Kidney (tissue), 14 donors: ENCODE data around the gene C1orf21. TPM values are rescaled to one million over a fixed set of nuclear protein-coding genes. Genes with fewer than 3 reads are reported as not detected.

Experiments used
- DNase-seq, 5 donors: peaks; one replicate each; pipeline ENCODE4 v3.0.0-alpha.2; 2013 to 2020
- FAIRE-seq: peaks from 2 replicates; lab custom pipeline; 2012; peaks lifted over from hg19 to GRCh38; lab: Jason Lieb, UNC
- H3K27ac ChIP-seq, 2 donors: one replicate each; pipeline ENCODE4 v1.7.0; 2013; ENCODE audit warnings: low read depth in 2 of 2, low read length in 2 of 2, inconsistent platforms in 1 of 2
- H3K27me3 ChIP-seq: one replicate; pipeline ENCODE4 v1.7.1; 2013; ENCODE audit warnings: low read length, inconsistent platforms; ENCODE audit not compliant: control insufficient read depth, insufficient read depth
- H3K36me3 ChIP-seq, 3 donors: one replicate each; pipeline versions ENCODE4 v1.7.0 to v1.7.1; 2013; ENCODE audit warnings: low read length in 3 of 3, control low read depth in 1 of 3, inconsistent platforms in 1 of 3; ENCODE audit not compliant: insufficient read depth in 3 of 3, control insufficient read depth in 2 of 3
- H3K4me1 ChIP-seq, 3 donors: one replicate each; pipeline versions ENCODE4 v1.7.0 to v1.7.1; 2013; ENCODE audit warnings: low read length in 3 of 3, inconsistent platforms in 1 of 3, low read depth in 1 of 3; ENCODE audit not compliant: control insufficient read depth in 2 of 3, insufficient read depth in 2 of 3
- H3K4me3 ChIP-seq, 3 donors: one replicate each; pipeline versions ENCODE4 v1.7.0 to v1.8.1; 2013; ENCODE audit warnings: low read length in 3 of 3, control low read depth in 1 of 3, inconsistent platforms in 1 of 3
- H3K9ac ChIP-seq, 3 donors: one replicate each; pipeline versions ENCODE4 v1.7.0 to v1.7.1; 2013; ENCODE audit warnings: low read length in 3 of 3, control low read depth in 1 of 3, inconsistent platforms in 1 of 3
- H3K9me3 ChIP-seq, 3 donors: one replicate each; pipeline versions ENCODE4 v1.7.0 to v1.7.1; 2013; ENCODE audit warnings: low read length in 3 of 3, control low read depth in 1 of 3, inconsistent platforms in 1 of 3; ENCODE audit not compliant: control insufficient read depth in 2 of 3, insufficient read depth in 1 of 3
- CTCF ChIP-seq: IDR thresholded peaks from 3 replicates; pipeline ENCODE4 v1.5.1; 2012; ENCODE audit warnings: mild to moderate bottlenecking, moderate library complexity, borderline replicate concordance; ENCODE audit not compliant: insufficient read depth; ENCODE audit errors: extremely low read depth
- intact Hi-C: fragments of 100-400 bp; cut with DNase I; formaldehyde crosslinking; loops from one replicate; pipeline ENCODE4 v1.11.1; 2022
- polyA plus RNA-seq: library from polyadenylated mRNA; stranded (reverse); fragments of 350-450 nt; fragmentation: Illumina TruSeq; extraction: RNeasy Lipid Tissue Mini Kit (QIAGEN cat#74804); gene quantifications from one replicate; pipeline ENCODE4 v1.2.3, GENCODE V29; 2014; ENCODE audit warnings: low read depth, low replicate concordance; ENCODE audit not compliant: insufficient read depth
- total RNA-seq: library from RNA; stranded (reverse); fragmentation: NEBNext Ultra II Directional; extraction: Animal tissue kit (Norgen Biotek cat#: 25700); gene quantifications from one replicate; pipeline ENCODE4 v1.2.1, GENCODE V29; 2021
- donor health status: control.
- donor health status: control.
- donor health status: control.
- donor health status: control.
- donor health status: control.
- donor health status: DM: yes; HTN: yes; CAD: no.
- donor health status: Normal renal cell carcinoma (clear cell type).

The C1orf21 gene
- total and polyA plus RNA-seq, 2 donors from 2014 or later = 18.3 to 18.6 TPM

- Histone ChIP-seq H3K27ac (no peak overlapping the region), H3K36me3 (no peaks in the 10 kb centered on the region), H3K4me3 (no peak overlapping the region), H3K4me1 (no peaks in the 10 kb centered on the region), H3K9me3 (peaks cover 0 to 6% (median 0%) of the 10 kb centered on the region in 3 donors), H3K27me3 (no peaks in the 10 kb centered on the region), H3K9ac (no peak overlapping the region)
- peak in 1 of 5 donors; percentile 7 for DNase-seq
- no peak for FAIRE-seq
- intact Hi-C loops = no loop called here
- no peak for TF ChIP-seq CTCF
Measured at GRCh38 chr1:184533049-184533448, 146.2 kb downstream of the C1orf21 start.

GRCh38 chr1:184533915-184534314 is 147.1 kb downstream of the C1orf21 start:
- peaks cover 0 to 6% (median 0%) of the 10 kb centered on the region in 3 donors for H3K9me3 ChIP-seq
- intact Hi-C loops = no loop called here
- H3K36me3 ChIP-seq = no peaks in the 10 kb centered on the region
- no peak for TF ChIP-seq CTCF
- no peak overlapping the region for H3K27ac ChIP-seq
- FAIRE-seq (no peak), DNase-seq (no peak)
- H3K4me1 ChIP-seq = no peaks in the 10 kb centered on the region
- no peak overlapping the region for H3K4me3 ChIP-seq
- H3K9ac ChIP-seq = no peak overlapping the region
- no peaks in the 10 kb centered on the region for H3K27me3 ChIP-seq

GRCh38 chr1:184534690-184535089 is 147.9 kb downstream of the C1orf21 start:
- Histone ChIP-seq H3K36me3 (no peaks in the 10 kb centered on the region), H3K27me3 (no peaks in the 10 kb centered on the region), H3K27ac (peak overlapping the region in 1 of 2 donors; percentile 32), H3K9me3 (peaks cover 0 to 6% (median 0%) of the 10 kb centered on the region in 3 donors), H3K9ac (no peak overlapping the region), H3K4me3 (no peak overlapping the region), H3K4me1 (no peaks in the 10 kb centered on the region)
- TF ChIP-seq CTCF = no peak
- intact Hi-C loops = no loop called here
- DNase-seq = peak in 3 of 5 donors; percentile 16 to 47 (median 43)
- no peak for FAIRE-seq
